ENCODE measurements around the gene ALDH18A1.

Gene ALDH18A1

DNA sequence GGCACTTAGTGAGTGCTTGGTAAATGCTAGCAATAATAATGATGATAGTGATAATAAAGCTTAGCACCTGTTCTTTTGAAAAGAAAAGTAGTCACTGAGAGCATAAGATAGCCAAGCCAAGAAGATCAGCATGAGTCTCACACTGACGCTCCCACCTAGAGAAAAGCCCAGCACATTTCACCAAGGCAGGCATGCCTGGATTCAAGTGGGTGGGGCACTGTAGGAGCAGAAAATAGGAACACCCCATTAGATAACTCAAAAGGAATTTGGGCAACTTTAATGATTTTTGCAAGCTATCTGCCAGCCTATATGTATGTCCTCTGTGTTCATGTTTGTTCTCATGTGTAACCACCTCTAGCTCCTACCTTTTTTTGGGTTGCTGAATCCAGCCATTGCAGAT, 77.2 kb downstream of the ALDH18A1 start:
- DNase-seq (ENCODE audit: low spot score): no peak

GRCh38 chr10:95578619-95579018, 77.9 kb downstream of the ALDH18A1 start:
- DNase-seq (ENCODE audit: low spot score): no peak

DNA sequence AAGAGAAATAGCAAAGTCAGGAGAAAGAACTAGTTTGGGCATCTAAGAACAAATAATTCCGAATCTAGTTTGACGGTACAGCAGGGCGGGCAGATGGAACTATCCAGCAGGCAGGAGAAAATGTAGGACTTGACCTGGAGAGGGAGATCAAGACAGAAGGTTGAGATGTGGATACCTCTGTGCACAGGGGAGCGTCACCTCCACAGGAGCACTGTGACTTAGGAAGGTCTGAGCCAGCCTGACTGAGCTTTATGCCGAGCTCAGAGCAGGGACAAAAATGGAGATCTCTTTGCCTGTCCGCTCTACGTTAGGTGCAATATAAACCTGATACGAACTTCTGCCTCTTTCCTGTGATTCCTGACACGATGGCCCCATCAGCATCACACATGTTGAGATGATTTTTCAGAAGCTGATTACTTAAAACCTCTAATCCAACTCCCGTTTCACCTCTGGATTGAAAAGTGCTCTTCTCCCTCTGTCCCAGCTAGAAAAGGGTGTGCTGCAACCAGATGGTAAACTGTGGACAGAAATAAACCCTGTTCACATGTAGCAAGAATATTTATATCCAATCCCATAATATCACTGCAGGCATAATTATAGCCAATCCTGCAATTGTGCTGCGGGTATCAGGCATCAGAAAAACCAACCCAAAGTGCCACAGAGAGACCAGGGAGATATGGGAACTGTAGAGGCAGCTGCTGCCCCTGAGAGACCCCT, 81.7 kb downstream of the ALDH18A1 start:
- no peak for DNase-seq (ENCODE audit: low spot score)

DNA sequence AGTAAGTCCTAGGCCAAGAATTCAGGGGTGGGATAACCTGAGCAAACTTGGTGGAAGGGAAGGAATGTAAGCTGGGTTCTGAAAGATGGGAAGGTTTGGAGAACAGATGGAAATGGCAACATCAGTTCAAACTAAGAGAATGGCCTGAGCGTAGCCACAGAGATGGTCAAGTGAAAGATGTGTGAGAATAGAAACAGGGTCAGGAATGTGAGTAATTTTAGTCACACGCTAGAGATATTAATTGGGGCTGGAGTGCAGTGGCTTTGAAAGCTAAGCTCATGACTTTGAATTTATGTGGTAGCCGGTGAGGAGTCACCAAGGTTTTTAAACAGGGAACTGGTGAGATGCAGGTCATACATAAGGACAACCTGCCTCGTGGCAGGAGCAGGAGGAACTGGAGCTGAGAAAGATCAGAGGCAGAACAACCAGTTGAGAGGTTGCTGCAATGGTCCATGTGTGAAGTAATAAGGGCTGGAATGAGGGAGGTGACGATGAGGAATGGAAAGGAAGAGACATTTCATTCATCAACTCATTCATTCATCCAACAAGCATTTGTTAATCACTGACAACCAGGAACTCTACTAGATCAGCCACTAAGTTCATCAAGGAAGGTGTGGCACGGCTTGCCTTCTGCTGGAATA, 82.4 kb downstream of the ALDH18A1 start:
- no peak for DNase-seq (ENCODE audit: low spot score)

- DNase-seq (ENCODE audit: low spot score): no peak
Measured at GRCh38 chr10:95573527-95573926, 83.0 kb downstream of the ALDH18A1 start.

DNA sequence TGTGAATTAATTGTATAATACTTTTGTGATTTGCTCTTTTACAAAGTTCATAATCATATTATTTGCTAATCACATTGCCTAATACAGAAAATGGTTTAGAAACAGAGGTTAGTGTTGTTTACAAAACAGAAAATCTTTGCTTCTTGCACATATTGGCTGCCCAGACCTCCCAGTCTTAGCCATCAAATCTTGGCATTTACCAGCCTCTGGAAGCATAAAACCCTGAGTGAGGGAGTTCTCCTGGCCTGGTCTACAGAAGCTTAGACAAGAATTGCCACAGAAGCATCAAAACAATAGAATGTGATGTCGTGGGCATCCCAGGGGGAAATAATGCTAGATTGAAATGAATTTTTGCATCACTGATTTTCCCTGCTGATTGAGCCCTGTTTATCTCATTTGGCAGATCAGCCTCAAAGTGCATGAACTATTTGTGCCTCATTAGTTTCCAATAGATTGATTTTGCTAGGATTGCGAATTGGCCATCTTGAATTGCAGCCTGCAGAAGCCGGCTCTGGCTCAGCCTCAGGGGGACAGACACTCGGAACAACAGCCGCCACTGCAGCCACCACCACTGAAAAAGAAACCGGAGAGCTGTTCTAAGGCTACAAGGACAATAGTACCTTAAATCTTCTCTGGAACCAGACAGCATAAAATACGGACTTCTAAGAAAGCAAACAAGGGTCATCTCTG, 84.2 kb downstream of the ALDH18A1 start:
- DNase-seq (ENCODE audit: low spot score): no peak

- no peak for DNase-seq (ENCODE audit: low spot score)
Measured at GRCh38 chr10:95571390-95571789, 85.1 kb downstream of the ALDH18A1 start.

GRCh38 chr10:95569368-95569767, 87.1 kb downstream of the ALDH18A1 start:
- no peak for DNase-seq (ENCODE audit: low spot score)

DNA sequence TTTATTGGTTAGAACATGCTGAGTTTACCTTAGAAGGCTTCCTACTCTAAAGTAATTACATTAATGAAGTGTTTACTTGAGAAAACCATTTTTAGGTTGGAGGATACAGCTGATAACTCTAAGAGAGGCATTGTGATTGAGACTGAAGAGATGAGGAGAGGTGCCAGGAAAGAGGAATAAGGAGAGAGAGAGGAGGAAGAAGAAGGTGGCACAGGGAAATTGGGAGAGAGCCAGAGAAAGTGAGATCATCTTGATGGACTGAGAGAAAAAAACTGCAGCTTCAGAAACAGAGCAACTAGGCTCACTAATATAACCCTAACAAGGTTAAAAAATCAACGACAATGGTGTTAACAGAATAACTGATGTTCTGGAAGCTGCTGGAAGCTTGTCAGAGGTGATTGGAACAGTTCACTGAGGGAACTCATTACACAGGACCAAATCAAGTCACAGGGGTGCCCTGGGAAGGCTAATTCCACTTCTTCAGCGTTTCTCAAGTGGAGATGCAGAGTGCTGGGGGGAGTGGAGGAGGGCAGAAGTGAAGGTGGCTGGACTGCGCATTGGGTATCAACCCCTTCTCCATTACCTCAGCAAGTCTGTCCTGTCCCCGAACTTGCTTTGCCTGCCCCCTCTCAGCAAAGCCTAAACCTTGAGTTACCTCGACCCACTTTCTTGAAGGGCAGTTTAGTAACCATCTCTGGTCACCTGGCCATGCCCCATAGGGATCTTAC, 88.4 kb downstream of the ALDH18A1 start:
- DNase-seq (ENCODE audit: low spot score): no peak

GRCh38 chr10:95566136-95566535, 90.4 kb downstream of the ALDH18A1 start:
- no peak for DNase-seq (ENCODE audit: low spot score)

DNA sequence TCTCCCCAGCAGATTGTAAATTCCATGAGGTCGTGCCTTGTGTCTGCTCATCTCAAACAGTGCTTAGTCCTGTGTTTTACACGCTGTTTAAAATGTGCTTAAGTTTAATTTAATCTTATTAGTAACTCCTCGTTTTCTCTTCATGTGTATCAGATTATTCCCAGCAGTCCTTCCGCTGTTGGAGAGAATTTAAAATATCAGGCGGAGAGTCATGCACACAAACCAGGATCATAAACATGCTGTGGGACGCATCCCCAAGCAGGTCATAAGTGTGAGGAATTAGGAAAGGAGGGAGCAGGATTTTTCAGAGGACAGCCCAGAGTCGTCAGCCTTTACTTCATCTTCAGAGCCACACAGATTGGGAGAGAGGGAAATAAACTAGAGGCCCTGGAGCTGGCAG, 91.2 kb downstream of the ALDH18A1 start:
- DNase-seq (ENCODE audit: low spot score): no peak

GRCh38 chr10:95564291-95564690, 92.2 kb downstream of the ALDH18A1 start:
- no peak for DNase-seq (ENCODE audit: low spot score)

DNA sequence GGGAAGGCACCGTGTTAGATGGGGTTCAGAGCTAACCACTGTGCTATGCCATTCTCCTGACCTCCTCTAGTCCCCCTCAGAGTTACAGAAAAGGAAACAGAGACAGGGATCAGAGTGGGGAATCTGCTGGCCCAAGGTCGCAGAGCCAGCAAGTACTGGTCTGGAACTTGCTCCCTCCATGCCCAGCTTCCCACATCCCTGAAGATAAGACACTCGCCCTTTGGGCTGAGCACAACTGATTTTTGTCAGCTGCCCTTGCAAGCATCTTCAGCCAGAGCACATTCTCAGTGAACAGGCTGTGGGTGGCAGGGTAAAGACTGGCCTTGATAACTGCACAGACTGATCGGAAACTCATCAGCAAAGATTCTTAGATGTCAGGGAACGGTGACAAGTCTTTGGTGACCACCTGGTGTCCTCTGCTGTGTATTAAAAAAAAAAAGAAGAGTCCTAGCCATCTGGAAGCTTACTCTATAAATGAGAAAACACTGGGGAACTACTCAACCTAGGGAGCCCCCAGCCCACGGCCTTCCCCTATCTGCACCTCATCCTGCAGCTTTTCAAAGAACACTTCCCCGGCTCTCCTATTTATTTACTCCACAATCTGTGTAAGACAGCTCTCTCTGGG, 94.1 kb downstream of the ALDH18A1 start:
- no peak for DNase-seq (ENCODE audit: low spot score)

GRCh38 chr10:95561864-95562177, 94.7 kb downstream of the ALDH18A1 start:
- no peak for DNase-seq (ENCODE audit: low spot score)

- peak; percentile 99 for DNase-seq (ENCODE audit: low spot score)
Measured at GRCh38 chr10:95561177-95561863, 95.2 kb downstream of the ALDH18A1 start, which contains the start of gene SORBS1. Gene SORBS1, minus strand, starts transcription at chr10:95561371. Its CDS starts 120,236 bp downstream, at chr10:95441135.

- peak; percentile 28 for DNase-seq (ENCODE audit: low spot score)
Measured at GRCh38 chr10:95560278-95561176, 96.0 kb downstream of the ALDH18A1 start.

GRCh38 chr10:95559896-95560277, 96.6 kb downstream of the ALDH18A1 start:
- no peak for DNase-seq (ENCODE audit: low spot score)

DNA sequence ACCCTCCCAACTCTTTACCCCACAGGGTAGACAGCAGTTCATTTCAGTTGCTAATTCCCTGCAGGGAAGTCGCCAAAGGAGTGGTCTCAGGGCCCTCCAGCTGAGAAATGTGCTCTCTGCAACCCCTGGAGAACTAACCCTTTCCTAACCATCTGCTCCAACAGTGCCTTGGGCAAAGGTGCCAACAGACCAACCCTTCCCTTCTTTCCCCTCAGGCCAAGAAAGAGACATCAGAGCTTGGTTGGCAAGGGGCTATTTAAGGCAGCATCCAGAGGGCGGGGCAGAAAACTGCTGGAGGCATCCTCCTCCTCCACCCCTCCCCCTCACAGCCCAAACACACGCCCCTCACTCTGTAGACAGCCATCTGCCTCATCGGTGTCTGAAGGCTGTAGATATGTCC, 97.0 kb downstream of the ALDH18A1 start:
- no peak for DNase-seq (ENCODE audit: low spot score)

GRCh38 chr10:95558593-95559320, 97.8 kb downstream of the ALDH18A1 start:
- no peak for DNase-seq (ENCODE audit: low spot score)
